ENCODE results near the gene PNP. TPM values are rescaled to one million over a fixed set of nuclear protein-coding genes. Genes with fewer than 3 reads are reported as not detected.

PNP gene
- 47.1 and 164 TPM in 2 replicates for total RNA-seq

DNA sequence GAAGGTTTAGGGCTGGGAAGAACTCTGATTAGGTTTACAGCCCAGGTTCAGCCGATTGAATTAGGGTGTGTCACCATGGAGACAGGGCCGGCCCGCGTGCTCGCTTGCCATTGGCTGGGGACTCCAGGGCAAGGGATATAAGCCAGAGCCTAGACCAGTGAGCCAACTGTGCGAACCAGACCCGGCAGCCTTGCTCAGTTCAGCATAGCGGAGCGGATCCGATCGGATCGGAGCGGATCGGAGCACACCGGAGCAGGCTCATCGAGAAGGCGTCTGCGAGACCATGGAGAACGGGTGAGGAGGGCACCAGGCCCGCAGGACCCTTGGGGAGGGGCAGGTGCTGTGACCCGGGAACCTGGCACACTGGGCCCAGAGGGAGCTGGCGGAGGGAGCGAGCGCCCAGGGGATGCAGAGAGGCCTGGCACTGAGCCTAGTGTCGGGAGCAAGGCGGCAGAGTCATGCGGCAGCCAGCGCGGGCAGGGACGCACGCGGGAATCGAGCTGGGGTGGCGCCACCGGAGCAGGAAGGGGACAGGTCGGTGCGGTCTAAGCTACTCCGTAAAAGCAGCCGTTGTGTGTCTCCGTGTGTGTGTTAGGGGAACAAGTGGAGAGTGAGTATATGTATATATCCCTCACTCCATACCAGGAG is at the start of gene PNP:
PNP (plus strand) TSS at position 165 of the 648 bp plus-strand sequence; CDS start at position 284, 119 bp downstream.

GRCh38 chr14:20435582-20436362 is 33.4 kb upstream of the PNP start, which contains the start of gene KLHL33:
TSS of gene KLHL33 (minus strand) at chr14:20436166. CDS start at chr14:20435811, 355 bp downstream.

GRCh38 chr14:20454516-20455354 is 14.5 kb upstream of the PNP start, which contains the start of the genes APEX1 and OSGEP:
TSS of gene APEX1 (plus strand) at chr14:20455226. CDS start at chr14:20455646, 420 bp downstream.
TSS of gene OSGEP (minus strand) at chr14:20454812. CDS start at chr14:20454683, 129 bp downstream.

DNA sequence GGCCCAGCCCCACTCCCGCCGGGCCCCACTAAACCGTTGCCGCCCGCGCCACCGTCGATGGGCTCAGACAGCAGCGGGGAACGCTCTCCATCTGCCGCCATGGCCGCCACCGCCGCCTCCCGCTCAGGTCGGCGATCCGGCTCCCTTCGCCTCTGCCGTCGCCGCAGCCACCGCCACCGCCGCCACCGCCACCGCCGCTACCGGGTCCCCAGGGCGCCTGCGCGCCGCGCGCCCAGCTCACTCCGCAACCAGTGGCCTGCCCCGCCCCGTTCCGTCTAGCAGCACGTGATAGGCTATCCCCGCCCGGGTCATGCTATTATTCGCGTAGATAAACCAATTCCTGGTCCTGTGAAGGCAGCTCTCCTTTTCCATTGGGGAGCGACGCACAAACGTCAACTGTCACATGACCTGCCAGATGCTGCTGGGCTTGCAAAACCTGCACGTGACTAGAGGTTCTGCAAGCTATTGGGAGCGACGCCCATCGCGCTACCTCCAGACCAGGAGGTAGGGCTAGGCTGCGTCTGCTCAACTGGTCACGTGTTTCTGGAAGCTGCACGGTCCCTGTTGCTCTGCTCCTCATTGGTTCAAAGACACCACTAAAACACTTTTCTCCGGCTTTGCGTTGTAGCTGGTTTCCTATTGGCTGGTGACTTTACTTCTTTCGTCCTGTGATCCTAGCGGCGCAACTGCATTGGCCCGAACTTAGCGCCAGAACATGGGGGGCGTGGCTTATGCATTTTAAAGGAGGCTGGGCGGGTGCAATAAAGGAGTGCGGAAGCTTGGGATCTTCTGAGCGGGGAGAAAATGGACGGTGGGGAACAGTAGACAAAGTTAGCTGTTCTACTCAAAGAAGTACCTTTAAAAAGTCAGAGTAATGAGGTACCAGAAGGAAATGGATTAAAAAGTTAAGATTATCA is 7.7 kb upstream of the PNP start, which contains the start of gene PIP4P1:
PIP4P1 (minus strand) TSS at position 210 of the 917 bp plus-strand sequence; CDS start at position 101, 109 bp downstream.

Other genes starting within 250 kb of the PNP start
- gene OR11H6, start 245.7 kb upstream of the PNP start, total RNA-seq: not detected in 2 replicates
- not detected in 2 replicates for gene OR11H7, start 240.4 kb upstream of the PNP start, total RNA-seq
- gene OR11H4, start 230.1 kb upstream of the PNP start, total RNA-seq: not detected in 2 replicates
- gene TTC5, start 163.5 kb upstream of the PNP start, total RNA-seq: 19.4 and 25.3 TPM in 2 replicates
- gene CCNB1IP1, start 136.1 kb upstream of the PNP start, total RNA-seq: 27.6 and 60.9 TPM in 2 replicates
- gene PARP2, start 125.8 kb upstream of the PNP start, total RNA-seq: 5.9 and 15.9 TPM in 2 replicates
- gene TEP1, start 55.9 kb upstream of the PNP start, total RNA-seq: 14.2 and 18.9 TPM in 2 replicates
- under 0.01 and 0.28 TPM in 2 replicates for gene KLHL33, start 33.2 kb upstream of the PNP start, total RNA-seq
- gene OSGEP, start 14.6 kb upstream of the PNP start, total RNA-seq: 27.9 and 58.1 TPM in 2 replicates
- 41.4 and 144 TPM in 2 replicates for gene APEX1, start 14.2 kb upstream of the PNP start, total RNA-seq
- 12.1 and 22.8 TPM in 2 replicates for gene PIP4P1, start 8.0 kb upstream of the PNP start, total RNA-seq
- gene RNASE10, start 36.1 kb downstream of the PNP start, total RNA-seq: not detected in 2 replicates
- gene RNASE9, start 91.6 kb downstream of the PNP start, total RNA-seq: not detected in 2 replicates
- gene RNASE11, start 118.6 kb downstream of the PNP start, total RNA-seq: not detected in 2 replicates
- gene RNASE12, start 122.0 kb downstream of the PNP start, total RNA-seq: not detected in 2 replicates
- not detected in 2 replicates for gene OR6S1, start 172.3 kb downstream of the PNP start, total RNA-seq
- 9.4 and 38.9 TPM in 2 replicates for gene RNASE4, start 215.2 kb downstream of the PNP start, total RNA-seq
- 6.7 and 10.1 TPM in 2 replicates for gene ANG, start 219.4 kb downstream of the PNP start, total RNA-seq